ENCODE data around the gene NOP53. TPM values are rescaled to one million over a fixed set of nuclear protein-coding genes. Genes with fewer than 3 reads are reported as not detected.
"Not testable (repeated sequence)": the region's sequence is repeated elsewhere in the genome, so short reads cannot be mapped to it uniquely, and the experiment has no call there.

Gene NOP53
- total RNA-seq, 1 donor from 2014 or later: 282 TPM

DNA sequence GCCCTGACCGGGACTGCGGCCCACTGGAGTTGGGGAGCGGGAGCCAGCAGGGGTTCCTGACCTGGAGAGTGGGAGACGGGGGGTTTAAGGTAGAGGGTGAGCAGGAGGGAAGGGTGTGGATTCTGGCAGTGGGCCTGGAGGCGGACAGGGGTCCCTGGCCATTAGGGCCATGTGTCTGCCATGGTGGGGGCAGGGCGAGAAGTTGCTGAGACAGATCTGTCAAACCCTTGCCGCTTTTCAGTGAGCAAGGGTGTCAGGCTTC, 20.9 kb downstream of the NOP53 start:
- Histone ChIP-seq H3K36me3 (no peaks in the 10 kb centered on the region), H3K4me1 (no peaks in the 10 kb centered on the region), H3K27me3 (ENCODE audit: low read depth) (no peaks in the 10 kb centered on the region), H3K9me3 (no peaks in the 10 kb centered on the region), H3K27ac (no peak overlapping the region), H3K4me3 (no peak overlapping the region)
- no peak for DNase-seq
- no peak for ATAC-seq
- TF ChIP-seq, protein P1, sequence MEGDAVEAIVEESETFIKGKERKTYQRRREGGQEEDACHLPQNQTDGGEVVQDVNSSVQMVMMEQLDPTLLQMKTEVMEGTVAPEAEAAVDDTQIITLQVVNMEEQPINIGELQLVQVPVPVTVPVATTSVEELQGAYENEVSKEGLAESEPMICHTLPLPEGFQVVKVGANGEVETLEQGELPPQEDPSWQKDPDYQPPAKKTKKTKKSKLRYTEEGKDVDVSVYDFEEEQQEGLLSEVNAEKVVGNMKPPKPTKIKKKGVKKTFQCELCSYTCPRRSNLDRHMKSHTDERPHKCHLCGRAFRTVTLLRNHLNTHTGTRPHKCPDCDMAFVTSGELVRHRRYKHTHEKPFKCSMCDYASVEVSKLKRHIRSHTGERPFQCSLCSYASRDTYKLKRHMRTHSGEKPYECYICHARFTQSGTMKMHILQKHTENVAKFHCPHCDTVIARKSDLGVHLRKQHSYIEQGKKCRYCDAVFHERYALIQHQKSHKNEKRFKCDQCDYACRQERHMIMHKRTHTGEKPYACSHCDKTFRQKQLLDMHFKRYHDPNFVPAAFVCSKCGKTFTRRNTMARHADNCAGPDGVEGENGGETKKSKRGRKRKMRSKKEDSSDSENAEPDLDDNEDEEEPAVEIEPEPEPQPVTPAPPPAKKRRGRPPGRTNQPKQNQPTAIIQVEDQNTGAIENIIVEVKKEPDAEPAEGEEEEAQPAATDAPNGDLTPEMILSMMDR (IDR thresholded peaks at IDR 0.05): no peak
- intact Hi-C loops (cut with DNase I): no loop called here

DNA sequence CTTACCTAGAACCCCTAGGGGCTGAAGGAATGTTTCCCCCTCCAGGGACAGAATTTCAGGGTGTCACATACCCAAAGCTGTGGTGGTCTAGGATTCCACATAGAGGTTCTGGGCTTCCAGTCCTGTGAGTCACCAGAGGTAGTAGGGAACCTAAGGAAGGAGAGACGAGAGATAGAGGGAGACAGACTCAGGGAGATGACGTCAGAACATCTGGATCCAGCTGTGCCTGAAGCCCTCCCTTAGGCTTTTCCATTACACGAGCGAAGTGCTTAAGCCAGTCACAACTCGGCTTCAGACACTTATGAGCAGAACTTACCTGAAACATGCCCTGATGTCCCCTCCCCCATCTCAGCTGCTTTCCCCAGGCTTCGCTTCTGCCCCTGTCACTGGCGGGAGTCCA, 21.3 kb downstream of the NOP53 start:
- H3K4me3 ChIP-seq: no peak overlapping the region
- no peaks in the 10 kb centered on the region for H3K27me3 ChIP-seq (ENCODE audit: low read depth)
- no peak for ATAC-seq
- DNase-seq: no peak
- TF ChIP-seq, protein P1 (IDR thresholded peaks at IDR 0.05): no peak
- no peaks in the 10 kb centered on the region for H3K9me3 ChIP-seq
- intact Hi-C loops (cut with DNase I): no loop called here
- no peaks in the 10 kb centered on the region for H3K36me3 ChIP-seq
- no peaks in the 10 kb centered on the region for H3K4me1 ChIP-seq
- H3K27ac ChIP-seq: no peak overlapping the region

DNA sequence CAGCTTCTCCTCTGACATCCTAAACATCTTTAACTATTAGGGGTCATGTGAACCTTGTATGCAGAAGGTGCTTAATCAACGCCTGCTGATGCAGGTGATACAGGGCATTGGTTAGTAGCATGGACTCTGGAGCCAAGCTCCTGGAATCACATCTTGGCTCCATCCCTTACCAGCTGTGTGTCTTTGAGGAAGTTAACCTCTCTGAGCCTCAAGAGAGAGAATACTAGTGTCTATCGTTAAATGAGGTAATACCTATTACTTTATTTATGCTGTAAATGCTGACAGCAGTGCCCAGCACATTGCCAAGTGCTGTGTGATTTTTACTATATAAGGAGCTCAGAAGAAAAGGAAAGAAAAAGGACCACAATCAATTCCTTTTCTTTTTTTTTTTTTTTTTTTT, 22.0 kb downstream of the NOP53 start:
- Histone ChIP-seq H3K9me3 (no peaks in the 10 kb centered on the region), H3K36me3 (no peaks in the 10 kb centered on the region)
- intact Hi-C loops (cut with DNase I): no loop called here

DNA sequence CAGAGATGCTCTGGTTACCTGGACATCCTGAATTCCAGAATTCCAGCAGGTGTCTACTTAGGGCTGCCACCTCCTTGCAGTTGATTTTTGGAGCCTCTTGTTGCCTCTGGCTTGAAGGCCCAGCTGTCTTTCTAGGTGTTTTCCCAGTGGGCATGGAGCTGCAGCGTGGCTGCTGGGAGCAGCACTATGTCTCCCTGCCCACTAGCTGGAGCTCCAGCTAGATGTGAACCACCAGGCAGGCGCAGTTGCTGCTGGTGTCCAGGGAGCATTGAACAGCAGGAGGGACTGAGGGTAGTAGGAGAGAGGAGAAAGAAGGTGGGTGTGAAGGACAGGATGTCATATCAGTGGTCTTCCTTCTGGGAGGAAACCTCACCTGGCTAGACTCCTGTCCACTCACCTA, 23.3 kb downstream of the NOP53 start:
- no peaks in the 10 kb centered on the region for H3K9me3 ChIP-seq

More for the DNA sequence above, 22.0 kb downstream of the NOP53 start:
- TF ChIP-seq, protein P1 (IDR thresholded peaks at IDR 0.05): no peak
- H3K27me3 ChIP-seq (ENCODE audit: low read depth): no peaks in the 10 kb centered on the region
- ATAC-seq (no peak), DNase-seq (no peak)
- H3K27ac ChIP-seq: no peak overlapping the region
- no peaks in the 10 kb centered on the region for H3K4me1 ChIP-seq
- no peak overlapping the region for H3K4me3 ChIP-seq

DNA sequence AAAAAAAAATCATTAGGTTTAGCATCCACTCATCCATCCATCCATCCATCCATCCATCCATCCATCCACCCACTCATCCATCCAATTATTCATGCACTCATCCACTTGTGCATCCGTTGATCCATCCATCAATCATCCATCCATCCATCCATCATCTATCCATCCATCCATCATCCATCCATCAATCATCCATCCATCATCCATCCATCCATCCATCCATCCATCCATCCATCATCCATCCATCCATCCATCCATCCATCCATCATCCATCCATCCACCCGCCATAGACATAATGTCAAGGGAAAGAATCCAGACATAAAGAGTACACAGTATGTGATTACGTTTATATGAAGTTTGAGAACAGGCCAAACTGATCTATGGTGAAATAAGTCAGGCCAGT, 24.2 kb downstream of the NOP53 start:
- H3K36me3 ChIP-seq: no peaks in the 10 kb centered on the region
- intact Hi-C loops (cut with DNase I): no loop called here

More for the DNA sequence above, 23.3 kb downstream of the NOP53 start:
- no peaks in the 10 kb centered on the region for H3K4me1 ChIP-seq
- no peak for ATAC-seq
- no peak overlapping the region for H3K27ac ChIP-seq
- intact Hi-C loops (cut with DNase I): no loop called here
- H3K4me3 ChIP-seq: no peak overlapping the region
- TF ChIP-seq, protein P1 (IDR thresholded peaks at IDR 0.05): no peak
- DNase-seq: no peak
- H3K27me3 ChIP-seq (ENCODE audit: low read depth): no peaks in the 10 kb centered on the region
- H3K36me3 ChIP-seq: no peaks in the 10 kb centered on the region

DNA sequence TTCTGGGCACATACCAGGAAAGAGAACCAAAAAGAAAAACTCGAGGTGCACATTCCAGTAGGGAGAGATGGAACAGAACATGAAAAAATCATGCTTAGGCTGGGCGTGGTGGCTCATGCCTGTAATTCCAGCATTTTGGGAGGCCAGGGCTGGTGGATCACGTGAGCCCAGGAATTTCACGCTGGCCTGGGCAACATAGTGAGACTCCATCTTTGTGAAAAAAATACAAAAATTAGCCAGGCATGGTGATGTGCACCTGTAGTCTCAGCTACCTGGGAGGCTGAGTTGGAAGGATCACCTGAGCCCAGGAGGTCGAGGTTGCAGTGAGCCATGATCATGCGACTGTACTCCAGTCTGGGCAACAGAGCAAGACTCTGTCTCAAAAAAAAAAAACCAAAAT, 25.9 kb downstream of the NOP53 start:
- H3K27ac ChIP-seq; ATAC-seq; H3K27me3 ChIP-seq (ENCODE audit: low read depth); H3K36me3 ChIP-seq; H3K9me3 ChIP-seq; DNase-seq; H3K4me3 ChIP-seq; intact Hi-C loops (cut with DNase I); H3K4me1 ChIP-seq: not testable (repeated sequence)

More for the DNA sequence above, 24.2 kb downstream of the NOP53 start:
- Histone ChIP-seq H3K4me1 (no peaks in the 10 kb centered on the region), H3K27me3 (ENCODE audit: low read depth) (no peaks in the 10 kb centered on the region), H3K9me3 (no peaks in the 10 kb centered on the region), H3K4me3 (no peak overlapping the region), H3K27ac (no peak overlapping the region)
- ATAC-seq: no peak
- TF ChIP-seq, protein P1 (IDR thresholded peaks at IDR 0.05): no peak
- DNase-seq: no peak
